ENCODE data around the gene NFIA.

Gene NFIA

DNA sequence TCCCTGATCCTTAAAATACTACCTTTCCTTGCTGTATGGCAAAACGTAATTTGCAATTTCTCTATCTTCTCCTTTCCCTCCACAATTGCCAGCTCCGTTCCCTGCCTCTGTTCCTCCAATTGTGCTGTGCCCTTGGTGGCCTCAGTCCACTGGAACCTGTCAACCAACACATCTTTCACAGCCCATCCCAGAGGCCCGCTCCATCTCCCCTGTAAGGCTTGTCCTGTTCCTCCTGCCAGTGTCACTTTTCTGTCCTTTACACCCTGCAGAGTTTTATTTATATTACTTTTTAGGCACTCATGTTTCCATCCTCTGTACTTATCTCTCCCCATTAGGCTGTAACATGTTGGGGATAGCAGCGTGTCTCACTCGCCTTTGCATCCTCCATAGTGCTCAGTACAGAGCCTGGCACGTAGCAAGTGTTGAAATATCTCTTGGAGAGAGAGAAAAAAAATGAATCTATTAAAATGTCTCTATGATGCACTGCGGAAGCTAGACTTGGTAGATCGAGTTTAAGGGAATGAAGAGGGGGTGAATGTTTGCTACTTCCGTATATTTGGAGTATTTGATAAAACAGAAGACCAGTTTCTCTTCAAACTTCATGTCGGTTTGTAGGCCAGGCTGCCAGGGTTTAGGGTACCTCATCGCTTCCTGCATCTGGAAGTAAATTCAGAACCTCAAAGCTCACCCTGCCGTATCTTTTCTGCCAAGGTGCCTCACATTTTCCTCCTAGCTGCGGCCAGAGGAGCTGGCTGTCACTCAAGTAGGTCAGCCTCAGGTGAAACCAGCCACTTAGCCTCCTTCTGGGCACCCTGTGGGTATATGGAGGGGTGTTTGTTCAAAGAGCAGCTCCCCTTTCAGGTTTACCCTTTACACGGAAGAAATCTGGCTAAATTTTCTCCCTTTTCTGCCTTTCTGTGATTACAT lies 338.8 kb downstream of the NFIA start:
- H3K9me3 ChIP-seq (ENCODE audit: insufficient read depth, low read depth, low read length): peaks cover 2% of the 10 kb centered on the region
- H3K27ac ChIP-seq (ENCODE audit: low read depth, low read length): no peak overlapping the region
- H3K9ac ChIP-seq (ENCODE audit: low read length): peak overlapping the region; percentile 67
- no peak overlapping the region for H2AFZ ChIP-seq (ENCODE audit: insufficient read depth, low read length, poor library complexity)
- H2BK5ac ChIP-seq (ENCODE audit: low read depth, low read length, poor library complexity): no peak overlapping the region
- no peaks in the 10 kb centered on the region for H3K36me3 ChIP-seq (ENCODE audit: control insufficient read depth in 1 of 2, insufficient read depth in 2 of 2, low read length in 2 of 2)
- 100% methylated on average over 2 of the region's 14 CpGs for WGBS (ENCODE audit: extremely low coverage, insufficient coverage, insufficient read length)
- no peak for DNase-seq
- H3K4me1 ChIP-seq (ENCODE audit: control insufficient read depth in 1 of 2, insufficient read depth in 2 of 2, low read length in 2 of 2): peaks cover 2 to 4% of the 10 kb centered on the region in 2 experiments
- no peak overlapping the region for H3K23ac ChIP-seq (ENCODE audit: low read length)
- H3K4me3 ChIP-seq (ENCODE audit: low read depth, low read length): no peak overlapping the region
- H4K12ac ChIP-seq (ENCODE audit: low read depth, low read length): no peak overlapping the region
- H3K79me2 ChIP-seq (ENCODE audit: control insufficient read depth, insufficient read depth, low read length, poor library complexity): no peaks in the 10 kb centered on the region
- H3K18ac ChIP-seq (ENCODE audit: low read length): no peak overlapping the region
- no peak overlapping the region for H3K4me2 ChIP-seq (ENCODE audit: low read length)
- H4K8ac ChIP-seq (ENCODE audit: low read depth, low read length): no peak overlapping the region
- H2BK120ac ChIP-seq (ENCODE audit: insufficient read depth, low read length, poor library complexity): no peak overlapping the region
- no peaks in the 10 kb centered on the region for H3K27me3 ChIP-seq (ENCODE audit: insufficient read depth, low read length)
- H2BK12ac ChIP-seq (ENCODE audit: low read length): no peak overlapping the region
- no peaks in the 10 kb centered on the region for H3K79me1 ChIP-seq (ENCODE audit: low read length)
- no peak overlapping the region for H3K4ac ChIP-seq (ENCODE audit: low read depth, low read length)
- H3K14ac ChIP-seq (ENCODE audit: low read length): no peak overlapping the region
- no peak overlapping the region for H2AK5ac ChIP-seq (ENCODE audit: low read length)
- H4K91ac ChIP-seq (ENCODE audit: low read depth, low read length): no peak overlapping the region

DNA sequence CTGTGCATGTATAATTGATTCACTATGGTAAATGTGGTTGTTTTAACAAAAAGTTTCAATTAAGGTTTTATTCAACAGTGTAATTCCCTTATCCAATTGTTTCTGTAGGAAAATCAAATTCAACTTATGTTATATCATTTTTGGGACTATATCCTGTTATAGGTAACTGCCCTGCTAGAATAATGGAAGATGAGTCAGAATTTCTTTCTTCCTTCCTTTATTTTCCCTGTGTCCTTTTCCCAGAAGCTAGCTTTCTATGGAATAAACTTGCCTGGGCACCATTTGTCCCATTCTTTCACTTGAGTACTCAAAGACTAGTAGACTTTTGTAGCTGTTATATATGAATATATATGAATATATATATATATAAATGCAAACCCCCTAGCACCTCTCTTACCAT lies 341.3 kb downstream of the NFIA start:
- Histone ChIP-seq H3K9ac (ENCODE audit: low read length) (no peak overlapping the region), H3K79me2 (ENCODE audit: control insufficient read depth, insufficient read depth, low read length, poor library complexity) (no peaks in the 10 kb centered on the region), H3K79me1 (ENCODE audit: low read length) (no peaks in the 10 kb centered on the region), H2AK5ac (ENCODE audit: low read length) (no peak overlapping the region), H3K4me3 (ENCODE audit: low read depth, low read length) (no peak overlapping the region), H2BK120ac (ENCODE audit: insufficient read depth, low read length, poor library complexity) (no peak overlapping the region), H4K91ac (ENCODE audit: low read depth, low read length) (no peak overlapping the region), H4K12ac (ENCODE audit: low read depth, low read length) (no peak overlapping the region), H3K36me3 (ENCODE audit: control insufficient read depth in 1 of 2, insufficient read depth in 2 of 2, low read length in 2 of 2) (no peaks in the 10 kb centered on the region), H2BK5ac (ENCODE audit: low read depth, low read length, poor library complexity) (no peak overlapping the region), H3K27me3 (ENCODE audit: insufficient read depth, low read length) (no peaks in the 10 kb centered on the region), H2BK12ac (ENCODE audit: low read length) (no peak overlapping the region), H4K8ac (ENCODE audit: low read depth, low read length) (no peak overlapping the region), H3K4ac (ENCODE audit: low read depth, low read length) (no peak overlapping the region), H3K23ac (ENCODE audit: low read length) (no peak overlapping the region), H3K27ac (ENCODE audit: low read depth, low read length) (no peak overlapping the region), H2AFZ (ENCODE audit: insufficient read depth, low read length, poor library complexity) (no peak overlapping the region), H3K14ac (ENCODE audit: low read length) (no peak overlapping the region), H3K4me1 (ENCODE audit: control insufficient read depth in 1 of 2, insufficient read depth in 2 of 2, low read length in 2 of 2) (peaks cover 2 to 4% of the 10 kb centered on the region in 2 experiments), H3K4me2 (ENCODE audit: low read length) (no peak overlapping the region), H3K18ac (ENCODE audit: low read length) (no peak overlapping the region), H3K9me3 (ENCODE audit: insufficient read depth, low read depth, low read length) (peaks cover 2% of the 10 kb centered on the region)
- no peak for DNase-seq

- WGBS (ENCODE audit: extremely low coverage, insufficient coverage, insufficient read length): no CpG with 5 or more reads among the region's 3 CpGs
- no peaks in the 10 kb centered on the region for H3K36me3 ChIP-seq (ENCODE audit: control insufficient read depth in 1 of 2, insufficient read depth in 2 of 2, low read length in 2 of 2)
- H3K4ac ChIP-seq (ENCODE audit: low read depth, low read length): no peak overlapping the region
- no peak overlapping the region for H4K12ac ChIP-seq (ENCODE audit: low read depth, low read length)
- H3K79me1 ChIP-seq (ENCODE audit: low read length): no peaks in the 10 kb centered on the region
- no peak overlapping the region for H2AFZ ChIP-seq (ENCODE audit: insufficient read depth, low read length, poor library complexity)
- no peak overlapping the region for H3K23ac ChIP-seq (ENCODE audit: low read length)
- no peaks in the 10 kb centered on the region for H3K79me2 ChIP-seq (ENCODE audit: control insufficient read depth, insufficient read depth, low read length, poor library complexity)
- H3K4me2 ChIP-seq (ENCODE audit: low read length): no peak overlapping the region
- no peak overlapping the region for H2BK12ac ChIP-seq (ENCODE audit: low read length)
- no peak overlapping the region for H3K4me3 ChIP-seq (ENCODE audit: low read depth, low read length)
- H2BK120ac ChIP-seq (ENCODE audit: insufficient read depth, low read length, poor library complexity): no peak overlapping the region
- H3K9ac ChIP-seq (ENCODE audit: low read length): no peak overlapping the region
- no peak overlapping the region for H4K8ac ChIP-seq (ENCODE audit: low read depth, low read length)
- H2AK5ac ChIP-seq (ENCODE audit: low read length): no peak overlapping the region
- peaks cover 2% of the 10 kb centered on the region for H3K9me3 ChIP-seq (ENCODE audit: insufficient read depth, low read depth, low read length)
- no peak overlapping the region for H3K18ac ChIP-seq (ENCODE audit: low read length)
- no peak overlapping the region for H4K91ac ChIP-seq (ENCODE audit: low read depth, low read length)
- H3K4me1 ChIP-seq (ENCODE audit: control insufficient read depth in 1 of 2, insufficient read depth in 2 of 2, low read length in 2 of 2): peaks cover 2 to 4% of the 10 kb centered on the region in 2 experiments
- no peaks in the 10 kb centered on the region for H3K27me3 ChIP-seq (ENCODE audit: insufficient read depth, low read length)
- DNase-seq: peak in 1 of 2 donors; percentile 55
- no peak overlapping the region for H3K14ac ChIP-seq (ENCODE audit: low read length)
- H2BK5ac ChIP-seq (ENCODE audit: low read depth, low read length, poor library complexity): no peak overlapping the region
- no peak overlapping the region for H3K27ac ChIP-seq (ENCODE audit: low read depth, low read length)
Measured at GRCh38 chr1:61424382-61424781, 342.0 kb downstream of the NFIA start.

DNA sequence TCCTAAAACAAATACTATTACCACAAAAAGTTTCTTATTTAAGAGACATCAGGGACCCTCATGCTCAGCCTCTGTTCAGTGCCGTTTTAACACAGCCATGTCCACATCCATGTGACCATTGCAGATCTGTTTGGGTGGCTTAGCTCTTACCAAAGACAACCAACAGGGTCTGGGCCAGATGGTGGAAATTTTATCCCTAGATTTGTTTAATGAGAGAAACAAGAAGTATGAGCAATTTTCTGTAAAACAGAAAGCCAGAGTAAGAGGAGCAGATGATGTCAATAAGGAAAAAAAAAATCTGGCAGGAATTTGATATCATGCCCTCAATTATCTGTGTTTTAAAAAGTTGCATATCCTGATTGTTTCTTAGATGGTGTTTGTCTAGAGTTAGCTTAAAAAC lies 342.7 kb downstream of the NFIA start:
- no peak overlapping the region for H2AK5ac ChIP-seq (ENCODE audit: low read length)
- WGBS (ENCODE audit: extremely low coverage, insufficient coverage, insufficient read length): no CpG with 5 or more reads among the region's 1 CpG
- DNase-seq: no peak
- no peak overlapping the region for H4K8ac ChIP-seq (ENCODE audit: low read depth, low read length)
- no peak overlapping the region for H3K18ac ChIP-seq (ENCODE audit: low read length)
- no peak overlapping the region for H3K27ac ChIP-seq (ENCODE audit: low read depth, low read length)
- no peaks in the 10 kb centered on the region for H3K79me1 ChIP-seq (ENCODE audit: low read length)
- no peak overlapping the region for H2BK12ac ChIP-seq (ENCODE audit: low read length)
- no peak overlapping the region for H2BK120ac ChIP-seq (ENCODE audit: insufficient read depth, low read length, poor library complexity)
- H3K9ac ChIP-seq (ENCODE audit: low read length): no peak overlapping the region
- peaks cover 2 to 4% of the 10 kb centered on the region in 2 experiments for H3K4me1 ChIP-seq (ENCODE audit: control insufficient read depth in 1 of 2, insufficient read depth in 2 of 2, low read length in 2 of 2)
- no peak overlapping the region for H4K12ac ChIP-seq (ENCODE audit: low read depth, low read length)
- H2AFZ ChIP-seq (ENCODE audit: insufficient read depth, low read length, poor library complexity): no peak overlapping the region
- no peak overlapping the region for H3K4me3 ChIP-seq (ENCODE audit: low read depth, low read length)
- no peaks in the 10 kb centered on the region for H3K27me3 ChIP-seq (ENCODE audit: insufficient read depth, low read length)
- H3K14ac ChIP-seq (ENCODE audit: low read length): no peak overlapping the region
- H2BK5ac ChIP-seq (ENCODE audit: low read depth, low read length, poor library complexity): no peak overlapping the region
- H3K79me2 ChIP-seq (ENCODE audit: control insufficient read depth, insufficient read depth, low read length, poor library complexity): no peaks in the 10 kb centered on the region
- H3K4me2 ChIP-seq (ENCODE audit: low read length): no peak overlapping the region
- H4K91ac ChIP-seq (ENCODE audit: low read depth, low read length): no peak overlapping the region
- peaks cover 2% of the 10 kb centered on the region for H3K9me3 ChIP-seq (ENCODE audit: insufficient read depth, low read depth, low read length)
- no peak overlapping the region for H3K4ac ChIP-seq (ENCODE audit: low read depth, low read length)
- no peak overlapping the region for H3K23ac ChIP-seq (ENCODE audit: low read length)
- no peaks in the 10 kb centered on the region for H3K36me3 ChIP-seq (ENCODE audit: control insufficient read depth in 1 of 2, insufficient read depth in 2 of 2, low read length in 2 of 2)

Measured in trophoblast cell (in vitro differentiated cells and primary cell).